CD14-positive monocyte (primary cell): ENCODE measurements around the gene RANBP3. TPM values are rescaled to one million over a fixed set of nuclear protein-coding genes. Genes with fewer than 3 reads are reported as not detected.
A peak's percentile ranks its signal among the peaks of the same experiment; 100 is the strongest.

Experiments used
- DNase-seq, 3 donors: peaks; one replicate each; pipeline ENCODE4 v3.0.0-alpha.2; 2011 to 2022
- H2AFZ ChIP-seq: 2 replicates; pipeline ENCODE4 v1.6.0; 2012; ENCODE audit warnings: mild to moderate bottlenecking, low read depth, low read length, inconsistent platforms; ENCODE audit not compliant: insufficient read depth, poor library complexity, severe bottlenecking
- H3K27ac ChIP-seq, 2 donors: 1 replicate in 1 of 2; 2 replicates in 1 of 2; pipeline ENCODE4 v1.5.1; 2012 to 2013; ENCODE audit warnings: low read length in 2 of 2, control low read depth in 1 of 2, inconsistent platforms in 1 of 2, low read depth in 1 of 2, mild to moderate bottlenecking in 1 of 2
- H3K27me3 ChIP-seq, 2 donors: one replicate each; pipeline versions ENCODE4 v1.6.0 to v1.6.1; 2011 to 2013; ENCODE audit warnings: low read length in 2 of 2; ENCODE audit not compliant: control insufficient read depth in 2 of 2, insufficient read depth in 2 of 2
- H3K36me3 ChIP-seq, 2 donors: replicated peaks in 1 of 2; 1 replicate in 1 of 2; 2 replicates in 1 of 2; pipeline versions ENCODE4 v1.5.1 to v1.6.1; 2012 to 2013; ENCODE audit warnings: low read length in 2 of 2, control low read depth in 1 of 2, inconsistent platforms in 1 of 2, mild to moderate bottlenecking in 1 of 2; ENCODE audit not compliant: insufficient read depth in 2 of 2, control insufficient read depth in 1 of 2
- H3K4me1 ChIP-seq, 2 donors: 1 replicate in 1 of 2; 2 replicates in 1 of 2; pipeline versions ENCODE4 v1.5.1 to v1.6.1; 2012 to 2013; ENCODE audit warnings: low read length in 2 of 2, control low read depth in 1 of 2, inconsistent platforms in 1 of 2, mild to moderate bottlenecking in 1 of 2, moderate library complexity in 1 of 2; ENCODE audit not compliant: insufficient read depth in 2 of 2, control insufficient read depth in 1 of 2
- H3K4me2 ChIP-seq: replicated peaks from 2 replicates; pipeline ENCODE3; 2012; ENCODE audit warnings: low read length, moderate library complexity, mild to moderate bottlenecking; ENCODE audit not compliant: poor library complexity, severe bottlenecking; ENCODE audit errors: extremely low read depth
- H3K4me3 ChIP-seq, 3 experiments: fragments of 200-600 bp in 1 of 3; sonication (generic) in 1 of 3; replicated peaks in 1 of 3; 1 replicate in 2 of 3; 2 replicates in 1 of 3; pipeline ENCODE4 v1.5.1; 2011 to 2013; ENCODE audit warnings: low read length in 3 of 3, mild to moderate bottlenecking in 3 of 3, control low read depth in 2 of 3, low read depth in 2 of 3, inconsistent platforms in 1 of 3, moderate library complexity in 1 of 3
- H3K79me2 ChIP-seq: 2 replicates; pipeline ENCODE4 v1.6.0; 2012; ENCODE audit warnings: mild to moderate bottlenecking, control low read depth, inconsistent platforms, low read length, moderate library complexity; ENCODE audit not compliant: insufficient read depth
- H3K9ac ChIP-seq: 2 replicates; pipeline ENCODE4 v1.6.0; 2017; ENCODE audit warnings: low read length, mild to moderate bottlenecking; ENCODE audit not compliant: insufficient read depth, poor library complexity, severe bottlenecking
- H3K9me3 ChIP-seq, 2 donors: replicated peaks in 1 of 2; 1 replicate in 1 of 2; 2 replicates in 1 of 2; pipeline versions ENCODE4 v1.5.1 to v1.6.1; 2012 to 2013; ENCODE audit warnings: low read length in 2 of 2, control low read depth in 1 of 2; ENCODE audit not compliant: control insufficient read depth in 1 of 2, insufficient read depth in 1 of 2
- H4K20me1 ChIP-seq: 2 replicates; pipeline ENCODE4 v1.6.0; 2012; ENCODE audit warnings: mild to moderate bottlenecking, low read length, control low read depth, moderate library complexity; ENCODE audit not compliant: insufficient read depth
- H3K27ac Mint-ChIP-seq, 7 donors: one replicate each; pipeline ENCODE4 v1.8.0; 2020; ENCODE audit warnings: mild to moderate bottlenecking in 7 of 7, mixed read lengths in 7 of 7, moderate library complexity in 6 of 7, inconsistent platforms in 2 of 7
- H3K27me3 Mint-ChIP-seq, 3 donors: one replicate each; pipeline ENCODE4 v1.8.0; 2021 to 2022; ENCODE audit warnings: low read depth in 3 of 3, mild to moderate bottlenecking in 3 of 3, mixed read lengths in 3 of 3, moderate library complexity in 3 of 3, inconsistent platforms in 1 of 3
- H3K36me3 Mint-ChIP-seq, 2 donors: one replicate each; pipeline ENCODE4 v1.8.0; 2020; ENCODE audit warnings: mixed read lengths in 2 of 2, inconsistent platforms in 1 of 2, mild to moderate bottlenecking in 1 of 2
- H3K4me1 Mint-ChIP-seq: one replicate; pipeline ENCODE4 v1.8.0; 2020; ENCODE audit warnings: mild to moderate bottlenecking, mixed read lengths
- H3K4me3 Mint-ChIP-seq, 2 donors: one replicate each; pipeline ENCODE4 v1.8.0; 2020; ENCODE audit warnings: mild to moderate bottlenecking in 2 of 2, mixed read lengths in 2 of 2, moderate library complexity in 1 of 2
- H3K9me3 Mint-ChIP-seq, 7 donors: one replicate each; pipeline ENCODE4 v1.8.0; 2020 to 2022; ENCODE audit warnings: mixed read lengths in 7 of 7, mild to moderate bottlenecking in 6 of 7, moderate library complexity in 6 of 7, inconsistent platforms in 2 of 7
- CTCF ChIP-seq: fragments of 200-600 bp; IDR thresholded peaks from one replicate; pipeline ENCODE4 v1.8.0; 2022; ENCODE audit warnings: antibody characterized with exemption, mild to moderate bottlenecking
- WGBS: methylation state at CpG from one replicate; pipeline ENCODE4 v1.1.5; 2013; ENCODE audit warnings: missing lambda C conversion rate; ENCODE audit not compliant: insufficient coverage; 5-methylcytosine and 5-hydroxymethylcytosine counted together
- intact Hi-C, 2 donors: fragments of 100-400 bp; cut with micrococcal nuclease; formaldehyde crosslinking; loops; one replicate each; pipeline versions ENCODE4 v1.15.0 to v1.15.1; 2023
- polyA plus RNA-seq, 3 donors: library from polyadenylated mRNA; depleted of rRNA in 1 of 3; unstranded in 2 of 3; stranded (reverse) in 1 of 3; fragments of 300-500 nt in 2 of 3; fragments of >200 nt in 1 of 3; fragmentation: Illumina TruSeq in 2 of 3; gene quantifications; 1 replicate in 2 of 3; 2 replicates in 1 of 3; pipeline ENCODE4 v1.2.3, GENCODE V29; 2012 to 2021

Gene RANBP3
- polyA plus RNA-seq, 3 donors: 4.5 to 49.5 (median 8.1) TPM

DNA sequence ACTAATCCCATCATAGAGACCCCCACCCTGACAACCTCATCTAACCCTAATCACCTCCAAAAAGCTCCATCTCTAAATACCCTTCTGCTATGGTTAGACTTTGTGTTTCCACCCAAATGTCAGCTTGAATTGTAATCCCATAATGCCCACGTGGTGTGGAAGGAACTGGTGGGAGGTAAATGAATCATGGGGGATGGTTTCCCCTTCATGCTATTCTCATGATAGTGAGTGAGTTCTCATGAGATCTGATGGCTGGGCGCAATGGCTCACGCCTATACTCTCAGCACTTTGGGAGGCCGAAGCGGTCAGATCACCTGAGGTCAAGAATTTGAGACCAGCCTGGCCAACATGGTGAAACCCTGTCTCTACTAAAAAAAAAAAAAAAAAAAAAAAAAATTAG is 70.7 kb downstream of the RANBP3 start:
- Mint-ChIP-seq H3K4me3 (no peak overlapping the region), H3K4me1 (peaks cover 14% of the 10 kb centered on the region), H3K27me3 (no peaks in the 10 kb centered on the region), H3K36me3 (peaks cover 14 to 26% of the 10 kb centered on the region in 2 donors), H3K9me3 (peaks cover 0 to 3% (median 0%) of the 10 kb centered on the region in 7 donors), H3K27ac (peak overlapping the region in 1 of 7 donors; percentile 32)
- WGBS: no CpG with 5 or more reads among the region's 5 CpGs
- Histone ChIP-seq H3K4me1 (peaks cover 19 to 22% of the 10 kb centered on the region in 2 donors), H3K27me3 (no peaks in the 10 kb centered on the region), H3K36me3 (peaks cover 13 to 21% of the 10 kb centered on the region in 2 donors), H3K27ac (no peak overlapping the region), H4K20me1 (no peaks in the 10 kb centered on the region), H3K4me3 (no peak overlapping the region), H3K4me2 (no peak overlapping the region), H3K9ac (no peak overlapping the region), H2AFZ (no peak overlapping the region), H3K79me2 (peaks cover 19% of the 10 kb centered on the region), H3K9me3 (no peaks in the 10 kb centered on the region)
- TF ChIP-seq CTCF: no peak
- DNase-seq: no peak
- intact Hi-C loops: loop anchor here (5.0 to 10.0 kb wide), 5 partner anchors 68 to 518 kb away; partner anchors contain the start of genes RANBP3 (in 2 of the 2), HSD11B1L (in 1 of the 2), KHSRP (in 1 of the 2) and MICOS13 (in 1 of the 2)

DNA sequence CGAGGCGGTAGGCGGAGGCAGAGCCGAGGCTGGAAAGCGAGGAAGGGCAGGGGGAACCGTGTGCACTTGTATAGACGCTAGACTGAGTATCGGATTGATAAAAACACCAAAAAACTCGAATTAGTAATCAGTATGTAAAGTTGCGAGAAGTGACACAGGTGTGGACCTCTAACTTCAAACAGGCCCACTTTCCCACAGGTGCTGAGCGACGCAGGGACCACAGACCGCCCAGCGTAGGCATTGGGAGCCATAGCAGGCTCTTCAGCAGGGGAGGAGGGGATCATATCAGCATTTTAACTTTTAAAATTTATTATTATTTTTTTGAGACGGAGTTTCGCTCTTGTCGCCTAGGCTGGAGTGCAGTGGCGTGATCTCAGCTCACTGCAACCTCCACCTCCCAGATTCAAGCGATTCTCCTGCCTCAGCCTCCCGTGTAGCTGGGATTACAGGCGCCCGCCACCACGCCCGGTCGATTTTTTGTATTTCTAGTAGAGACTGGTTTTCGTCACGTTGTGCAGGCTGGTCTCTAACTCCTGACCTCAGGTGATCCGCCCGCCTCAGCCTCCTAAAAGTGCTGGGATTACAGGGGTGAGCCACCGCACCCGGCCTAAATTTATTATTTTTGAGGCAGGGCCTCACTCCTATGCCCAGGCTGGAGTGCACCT is 72.7 kb downstream of the RANBP3 start:
- Mint-ChIP-seq H3K27me3 (peaks cover 0 to 2% (median 0%) of the 10 kb centered on the region in 3 donors), H3K4me3 (peak overlapping the region; percentile 72 to 79), H3K27ac (peak overlapping the region in 4 of 7 donors; percentile 30 to 69 (median 50)), H3K36me3 (peaks cover 17 to 29% of the 10 kb centered on the region in 2 donors), H3K4me1 (peaks cover 18% of the 10 kb centered on the region), H3K9me3 (peaks cover 0 to 3% (median 0%) of the 10 kb centered on the region in 7 donors)
- Histone ChIP-seq H3K27me3 (no peaks in the 10 kb centered on the region), H3K9me3 (no peaks in the 10 kb centered on the region), H3K4me1 (peaks cover 19 to 22% of the 10 kb centered on the region in 2 donors), H3K4me3 (peak overlapping the region; percentile 61 to 94 (median 91)), H3K9ac (peak overlapping the region; percentile 89), H2AFZ (peak overlapping the region; percentile 95), H4K20me1 (peaks cover 9% of the 10 kb centered on the region), H3K27ac (peak overlapping the region in 1 of 2 donors; percentile 84), H3K36me3 (peaks cover 13 to 19% of the 10 kb centered on the region in 2 donors), H3K4me2 (peak overlapping the region; percentile 99), H3K79me2 (peaks cover 37% of the 10 kb centered on the region)
- DNase-seq: peak in 1 of 3 donors; percentile 2
- intact Hi-C loops: loop anchor here (2.0 to 10.0 kb wide), 6 partner anchors 70 to 520 kb away; partner anchors contain the start of genes RANBP3 (in 2 of the 2), DUS3L (in 1 of the 2), HSD11B1L (in 1 of the 2) and KHSRP (in 1 of the 2)
- no peak for TF ChIP-seq CTCF
- 41% methylated on average over 14 of the region's 31 CpGs for WGBS
